ENCODE measurements around the gene ZNF397. TPM values are rescaled to one million over a fixed set of nuclear protein-coding genes. Genes with fewer than 3 reads are reported as not detected.

ZNF397 gene
- total and polyA plus RNA-seq, 9 of the 15 experiments (the other 6 are each of a cell fraction or from before 2014, with no cell fraction given), result 6.4 to 24.2 (median 19.3) TPM

DNA sequence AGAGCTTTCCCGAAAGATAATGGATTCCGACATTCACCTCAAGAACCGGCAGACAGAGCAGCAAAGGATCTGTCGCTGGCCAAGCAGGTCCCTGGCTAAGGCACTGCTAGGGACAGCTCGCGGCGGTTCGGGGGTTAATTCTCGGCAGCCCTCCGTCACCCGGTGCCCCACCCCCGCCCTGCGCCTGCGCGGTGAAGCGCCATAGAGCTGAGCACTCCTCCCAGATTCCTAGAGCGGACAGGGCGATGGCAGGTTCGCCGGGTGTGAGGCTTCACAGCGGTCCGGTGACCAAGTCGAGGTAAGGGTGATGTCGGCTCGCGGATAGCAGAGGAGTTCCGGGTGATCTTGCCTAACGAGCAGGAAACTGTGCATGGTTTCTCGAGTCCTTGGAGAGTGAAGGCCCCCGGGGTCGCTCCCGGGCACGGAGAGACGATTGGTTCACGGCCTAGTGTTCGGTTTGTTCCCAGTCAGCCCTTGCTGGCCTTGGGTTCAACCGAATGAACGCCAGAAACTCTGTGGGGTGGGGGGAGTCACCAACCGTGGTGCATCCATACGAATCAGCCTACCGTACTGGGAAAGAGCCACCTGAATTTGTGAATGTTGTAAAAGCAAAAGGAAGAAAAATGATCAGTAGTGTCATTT is 49.4 kb downstream of the ZNF397 start, which contains the start of gene ZSCAN30 (continued):
- TF ChIP-seq, protein P1, sequence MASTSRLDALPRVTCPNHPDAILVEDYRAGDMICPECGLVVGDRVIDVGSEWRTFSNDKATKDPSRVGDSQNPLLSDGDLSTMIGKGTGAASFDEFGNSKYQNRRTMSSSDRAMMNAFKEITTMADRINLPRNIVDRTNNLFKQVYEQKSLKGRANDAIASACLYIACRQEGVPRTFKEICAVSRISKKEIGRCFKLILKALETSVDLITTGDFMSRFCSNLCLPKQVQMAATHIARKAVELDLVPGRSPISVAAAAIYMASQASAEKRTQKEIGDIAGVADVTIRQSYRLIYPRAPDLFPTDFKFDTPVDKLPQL (IDR thresholded peaks at IDR 0.05; ENCODE audit: extremely low read depth, insufficient read length), result no peak
- TF ChIP-seq, protein P2, sequence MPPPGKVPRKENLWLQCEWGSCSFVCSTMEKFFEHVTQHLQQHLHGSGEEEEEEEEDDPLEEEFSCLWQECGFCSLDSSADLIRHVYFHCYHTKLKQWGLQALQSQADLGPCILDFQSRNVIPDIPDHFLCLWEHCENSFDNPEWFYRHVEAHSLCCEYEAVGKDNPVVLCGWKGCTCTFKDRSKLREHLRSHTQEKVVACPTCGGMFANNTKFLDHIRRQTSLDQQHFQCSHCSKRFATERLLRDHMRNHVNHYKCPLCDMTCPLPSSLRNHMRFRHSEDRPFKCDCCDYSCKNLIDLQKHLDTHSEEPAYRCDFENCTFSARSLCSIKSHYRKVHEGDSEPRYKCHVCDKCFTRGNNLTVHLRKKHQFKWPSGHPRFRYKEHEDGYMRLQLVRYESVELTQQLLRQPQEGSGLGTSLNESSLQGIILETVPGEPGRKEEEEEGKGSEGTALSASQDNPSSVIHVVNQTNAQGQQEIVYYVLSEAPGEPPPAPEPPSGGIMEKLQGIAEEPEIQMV (tag; conservative IDR thresholded peaks at IDR 0.05; ENCODE audit: low read depth), result peak; percentile 100
- TF ChIP-seq PHF21A (IDR thresholded peaks at IDR 0.05; ENCODE audit: borderline replicate concordance, low read depth), result no peak
- TF ChIP-seq, protein P3, sequence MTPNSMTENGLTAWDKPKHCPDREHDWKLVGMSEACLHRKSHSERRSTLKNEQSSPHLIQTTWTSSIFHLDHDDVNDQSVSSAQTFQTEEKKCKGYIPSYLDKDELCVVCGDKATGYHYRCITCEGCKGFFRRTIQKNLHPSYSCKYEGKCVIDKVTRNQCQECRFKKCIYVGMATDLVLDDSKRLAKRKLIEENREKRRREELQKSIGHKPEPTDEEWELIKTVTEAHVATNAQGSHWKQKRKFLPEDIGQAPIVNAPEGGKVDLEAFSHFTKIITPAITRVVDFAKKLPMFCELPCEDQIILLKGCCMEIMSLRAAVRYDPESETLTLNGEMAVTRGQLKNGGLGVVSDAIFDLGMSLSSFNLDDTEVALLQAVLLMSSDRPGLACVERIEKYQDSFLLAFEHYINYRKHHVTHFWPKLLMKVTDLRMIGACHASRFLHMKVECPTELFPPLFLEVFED (CRISPR knock-in tag; conservative IDR thresholded peaks at IDR 0.05), result no peak
- peak; percentile 67 for TF ChIP-seq CHD2 (IDR thresholded peaks at IDR 0.05; ENCODE audit: low read depth, low read length)
- peak in 1 of 2 experiments; percentile 30; a peak in 2 of 4 replicates for TF ChIP-seq SIN3A (IDR thresholded peaks at IDR 0.05; ENCODE audit: borderline replicate concordance in 2 of 2, control insufficient read depth in 1 of 2, low read depth in 2 of 2, low read length in 2 of 2)
- peak; percentile 51 to 65; a peak in 3 of 4 replicates for TF ChIP-seq RCOR1 (IDR thresholded peaks at IDR 0.05; ENCODE audit: borderline replicate concordance in 1 of 2, low read depth in 2 of 2, low read length in 2 of 2)
- peak; percentile 63; the same call in 1 of the 2 replicates for TF ChIP-seq STAT5A (IDR thresholded peaks at IDR 0.05; ENCODE audit: borderline replicate concordance, low read length)
- TF ChIP-seq HNRNPLL (IDR thresholded peaks at IDR 0.05; ENCODE audit: low read depth, low read length, poor library complexity, severe bottlenecking), result no peak
- TF ChIP-seq BRD4 (IDR thresholded peaks at IDR 0.05), result peak; percentile 57; the same call in 1 of the 2 replicates
- TF ChIP-seq CBFA2T2 (conservative IDR thresholded peaks at IDR 0.05), result no peak
- peak in 2 of 3 experiments; percentile 81 to 85 for TF ChIP-seq YY1 (IDR thresholded peaks at IDR 0.05; ENCODE audit: borderline replicate concordance in 1 of 3, control insufficient read depth in 1 of 3, extremely low read depth in 1 of 3, insufficient read depth in 3 of 3, insufficient read length in 1 of 3, insufficient replicate concordance in 2 of 3, low read depth in 1 of 3, low read length in 2 of 3)
- TF ChIP-seq ZNF589 (CRISPR knock-in tag; IDR thresholded peaks at IDR 0.05; ENCODE audit: low read depth), result peak; percentile 61; the same call in 1 of the 2 replicates
- peak in 1 of 2 experiments; percentile 47; a peak in 1 of 4 replicates for TF ChIP-seq KDM4B (IDR thresholded peaks at IDR 0.05; ENCODE audit: borderline replicate concordance in 2 of 2, low read depth in 1 of 2)
- no peak; the same call in 1 of the 2 replicates for TF ChIP-seq ZNF445 (CRISPR knock-in tag; IDR thresholded peaks at IDR 0.05; ENCODE audit: low read depth)
- no peak for TF ChIP-seq TRIM28 (IDR thresholded peaks at IDR 0.05)
- TF ChIP-seq EWSR1 (IDR thresholded peaks at IDR 0.05; ENCODE audit: borderline replicate concordance, low read depth, partially characterized antibody), result no peak
- TF ChIP-seq, protein P4, sequence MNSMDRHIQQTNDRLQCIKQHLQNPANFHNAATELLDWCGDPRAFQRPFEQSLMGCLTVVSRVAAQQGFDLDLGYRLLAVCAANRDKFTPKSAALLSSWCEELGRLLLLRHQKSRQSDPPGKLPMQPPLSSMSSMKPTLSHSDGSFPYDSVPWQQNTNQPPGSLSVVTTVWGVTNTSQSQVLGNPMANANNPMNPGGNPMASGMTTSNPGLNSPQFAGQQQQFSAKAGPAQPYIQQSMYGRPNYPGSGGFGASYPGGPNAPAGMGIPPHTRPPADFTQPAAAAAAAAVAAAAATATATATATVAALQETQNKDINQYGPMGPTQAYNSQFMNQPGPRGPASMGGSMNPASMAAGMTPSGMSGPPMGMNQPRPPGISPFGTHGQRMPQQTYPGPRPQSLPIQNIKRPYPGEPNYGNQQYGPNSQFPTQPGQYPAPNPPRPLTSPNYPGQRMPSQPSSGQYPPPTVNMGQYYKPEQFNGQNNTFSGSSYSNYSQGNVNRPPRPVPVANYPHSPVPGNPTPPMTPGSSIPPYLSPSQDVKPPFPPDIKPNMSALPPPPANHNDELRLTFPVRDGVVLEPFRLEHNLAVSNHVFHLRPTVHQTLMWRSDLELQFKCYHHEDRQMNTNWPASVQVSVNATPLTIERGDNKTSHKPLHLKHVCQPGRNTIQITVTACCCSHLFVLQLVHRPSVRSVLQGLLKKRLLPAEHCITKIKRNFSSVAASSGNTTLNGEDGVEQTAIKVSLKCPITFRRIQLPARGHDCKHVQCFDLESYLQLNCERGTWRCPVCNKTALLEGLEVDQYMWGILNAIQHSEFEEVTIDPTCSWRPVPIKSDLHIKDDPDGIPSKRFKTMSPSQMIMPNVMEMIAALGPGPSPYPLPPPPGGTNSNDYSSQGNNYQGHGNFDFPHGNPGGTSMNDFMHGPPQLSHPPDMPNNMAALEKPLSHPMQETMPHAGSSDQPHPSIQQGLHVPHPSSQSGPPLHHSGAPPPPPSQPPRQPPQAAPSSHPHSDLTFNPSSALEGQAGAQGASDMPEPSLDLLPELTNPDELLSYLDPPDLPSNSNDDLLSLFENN (IDR thresholded peaks at IDR 0.05; ENCODE audit: low read depth in 2 of 2, low read length in 2 of 2), result peak in 1 of 2 experiments; percentile 82; a peak in 2 of 4 replicates
- no peak for TF ChIP-seq CAMTA2 (CRISPR knock-in tag; conservative IDR thresholded peaks at IDR 0.05)

Data from K562 (cell line).